Tibial nerve (tissue), 4 donors: Measurements from ENCODE around the gene TTN. TPM values are rescaled to one million over a fixed set of nuclear protein-coding genes. Genes with fewer than 3 reads are reported as not detected.

Experiments
- DNase-seq, 2 donors: peaks; one replicate each; pipeline ENCODE4 v3.0.0-alpha.2; 2019; ENCODE audit warnings: low spot score in 2 of 2
- H3K27ac ChIP-seq, 4 donors: fragments of 200-600 bp; sonication (generic) in 3 of 4; one replicate each; pipeline ENCODE4 v1.5.1; 2017 to 2019; ENCODE audit warnings: mild to moderate bottlenecking in 1 of 4
- H3K27me3 ChIP-seq, 2 donors: fragments of 200-600 bp; sonication (generic) in 1 of 2; one replicate each; pipeline versions ENCODE4 v1.5.1 to v1.6.0; 2017 to 2019
- H3K36me3 ChIP-seq, 3 donors: fragments of 200-600 bp; sonication (generic); one replicate each; pipeline ENCODE4 v1.5.1; 2018 to 2019
- H3K4me1 ChIP-seq, 4 donors: fragments of 200-600 bp; sonication (generic) in 3 of 4; one replicate each; pipeline ENCODE4 v1.5.1; 2017 to 2019
- H3K4me3 ChIP-seq, 4 donors: fragments of 200-600 bp; sonication (generic) in 3 of 4; one replicate each; pipeline ENCODE4 v1.5.1; 2017 to 2019; ENCODE audit warnings: mild to moderate bottlenecking in 1 of 4, moderate library complexity in 1 of 4
- H3K9me3 ChIP-seq, 4 donors: fragments of 200-600 bp; sonication (generic) in 3 of 4; one replicate each; pipeline ENCODE4 v1.5.1; 2017 to 2019
- EP300 ChIP-seq, 2 donors: sonication (generic); formaldehyde crosslinking; IDR thresholded peaks; one replicate each; pipeline ENCODE4 v1.6.1; 2017; ENCODE audit warnings: antibody characterized with exemption in 2 of 2, mild to moderate bottlenecking in 1 of 2
- POLR2A ChIP-seq, 2 donors: fragments of 450-650 bp; IDR thresholded peaks; one replicate each; pipeline ENCODE4 v1.6.1; 2017; ENCODE audit warnings: antibody characterized with exemption in 2 of 2, mild to moderate bottlenecking in 2 of 2, moderate library complexity in 2 of 2
- WGBS, 2 donors: methylation state at CpG; one replicate each; pipeline ENCODE4 v1.1.5; 2018; 5-methylcytosine and 5-hydroxymethylcytosine counted together
- total RNA-seq, 4 donors: library from RNA; depleted of rRNA; stranded (reverse); fragments of >200 nt; gene quantifications; one replicate each; pipeline ENCODE4 v1.1.0, GENCODE V29; 2016
- TF ChIP-seq, protein P1 (sequence below), 5 experiments: fragments of 200-600 bp in 3 of 5; fragments of 450-650 bp in 2 of 5; sonication (generic) in 3 of 5; IDR thresholded peaks; one replicate each; pipeline ENCODE4 v1.5.1; 2016 to 2019; ENCODE audit warnings: antibody characterized with exemption in 5 of 5, mild to moderate bottlenecking in 3 of 5, moderate library complexity in 2 of 5

Gene TTN
- total RNA-seq, 4 donors from 2014 or later: 4.7 to 15.5 (median 9.2) TPM

DNA sequence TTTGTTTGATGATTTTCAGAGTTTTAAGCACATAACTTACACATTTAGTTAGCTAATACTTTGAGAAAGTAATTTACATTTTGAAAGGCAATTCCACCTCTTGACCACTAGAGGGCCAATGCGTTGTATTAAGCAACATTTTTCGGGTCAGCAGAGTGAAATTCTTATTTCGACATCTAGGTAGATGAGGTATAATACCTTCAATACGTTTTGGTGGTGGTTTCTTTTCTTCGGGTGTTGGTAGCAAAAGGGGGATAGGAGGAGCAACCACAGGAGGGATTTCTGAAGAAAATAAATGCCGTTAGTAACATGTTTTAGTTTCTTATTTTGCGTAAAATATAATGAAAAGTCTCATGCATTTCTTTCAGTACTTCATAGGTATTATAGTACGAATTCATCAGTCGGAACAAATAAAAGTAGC is 106.3 kb downstream of the TTN start:
- Histone ChIP-seq H3K27ac (no peak overlapping the region), H3K4me3 (no peak overlapping the region), H3K36me3 (no peaks in the 10 kb centered on the region), H3K9me3 (no peaks in the 10 kb centered on the region), H3K4me1 (no peaks in the 10 kb centered on the region), H3K27me3 (no peaks in the 10 kb centered on the region)
- WGBS, 2 donors: 63 to 65% methylated on average over 9 of the region's 9 CpGs
- no peak for DNase-seq
- TF ChIP-seq EP300 (IDR thresholded peaks at IDR 0.05) (no peak), POLR2A (IDR thresholded peaks at IDR 0.05) (no peak)
- TF ChIP-seq, protein P1, sequence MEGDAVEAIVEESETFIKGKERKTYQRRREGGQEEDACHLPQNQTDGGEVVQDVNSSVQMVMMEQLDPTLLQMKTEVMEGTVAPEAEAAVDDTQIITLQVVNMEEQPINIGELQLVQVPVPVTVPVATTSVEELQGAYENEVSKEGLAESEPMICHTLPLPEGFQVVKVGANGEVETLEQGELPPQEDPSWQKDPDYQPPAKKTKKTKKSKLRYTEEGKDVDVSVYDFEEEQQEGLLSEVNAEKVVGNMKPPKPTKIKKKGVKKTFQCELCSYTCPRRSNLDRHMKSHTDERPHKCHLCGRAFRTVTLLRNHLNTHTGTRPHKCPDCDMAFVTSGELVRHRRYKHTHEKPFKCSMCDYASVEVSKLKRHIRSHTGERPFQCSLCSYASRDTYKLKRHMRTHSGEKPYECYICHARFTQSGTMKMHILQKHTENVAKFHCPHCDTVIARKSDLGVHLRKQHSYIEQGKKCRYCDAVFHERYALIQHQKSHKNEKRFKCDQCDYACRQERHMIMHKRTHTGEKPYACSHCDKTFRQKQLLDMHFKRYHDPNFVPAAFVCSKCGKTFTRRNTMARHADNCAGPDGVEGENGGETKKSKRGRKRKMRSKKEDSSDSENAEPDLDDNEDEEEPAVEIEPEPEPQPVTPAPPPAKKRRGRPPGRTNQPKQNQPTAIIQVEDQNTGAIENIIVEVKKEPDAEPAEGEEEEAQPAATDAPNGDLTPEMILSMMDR (IDR thresholded peaks at IDR 0.05): peak in 3 of 5 experiments; percentile 45 to 67 (median 47)

DNA sequence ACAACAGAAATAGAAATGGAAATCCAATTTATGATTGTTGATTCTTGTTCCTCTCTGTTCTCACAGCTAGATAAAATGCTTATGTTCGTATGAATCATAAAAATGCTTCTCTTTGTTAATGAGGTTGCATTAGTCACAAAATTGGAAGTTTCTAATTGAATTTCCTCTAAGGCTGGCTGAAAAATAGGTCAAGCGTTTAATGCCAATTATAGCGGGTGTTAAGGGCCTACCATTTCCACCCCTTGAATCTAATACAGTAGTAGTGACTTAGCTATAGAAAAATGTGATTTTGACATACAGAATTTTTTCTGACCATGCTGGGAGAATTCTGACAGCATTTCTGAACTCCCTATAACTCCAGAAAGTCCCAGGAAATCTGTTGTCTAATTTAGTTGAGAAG is 107.1 kb downstream of the TTN start:
- H3K36me3 ChIP-seq: no peaks in the 10 kb centered on the region
- WGBS, 2 donors: 81 to 88% methylated on average over 3 of the region's 3 CpGs

DNA sequence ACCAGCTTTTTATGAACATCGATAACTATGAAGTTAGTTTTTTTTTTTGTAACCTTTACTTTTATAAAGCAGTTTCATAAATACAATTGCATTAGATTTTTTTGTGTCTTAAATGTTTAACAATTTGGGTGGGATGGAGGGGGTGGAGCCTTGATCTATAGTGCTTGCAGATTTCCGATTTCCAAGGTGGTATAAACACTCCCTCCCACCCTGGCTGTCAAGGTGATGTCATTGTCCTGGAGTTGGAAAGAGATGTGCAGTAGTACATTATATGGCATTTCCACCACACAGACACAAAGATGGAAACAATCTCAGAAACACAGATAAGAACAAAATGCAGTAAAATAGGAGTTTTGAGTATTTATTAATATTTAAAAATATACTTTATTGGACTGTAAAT is 114.4 kb downstream of the TTN start:
- no peaks in the 10 kb centered on the region for H3K4me1 ChIP-seq
- no peak overlapping the region for H3K27ac ChIP-seq
- no peaks in the 10 kb centered on the region for H3K27me3 ChIP-seq
- no peak for DNase-seq
- 82 to 85% methylated on average over 2 of the region's 2 CpGs for WGBS, 2 donors
- H3K9me3 ChIP-seq: no peaks in the 10 kb centered on the region
- H3K4me3 ChIP-seq: no peak overlapping the region
- H3K36me3 ChIP-seq: no peaks in the 10 kb centered on the region
- TF ChIP-seq EP300 (IDR thresholded peaks at IDR 0.05): no peak
- TF ChIP-seq, protein P1 (IDR thresholded peaks at IDR 0.05): no peak
- no peak for TF ChIP-seq POLR2A (IDR thresholded peaks at IDR 0.05)

More for the DNA sequence above, 107.1 kb downstream of the TTN start:
- H3K4me1 ChIP-seq: no peaks in the 10 kb centered on the region
- no peak overlapping the region for H3K4me3 ChIP-seq
- no peak overlapping the region for H3K27ac ChIP-seq
- no peaks in the 10 kb centered on the region for H3K9me3 ChIP-seq
- TF ChIP-seq, protein P1 (IDR thresholded peaks at IDR 0.05): no peak
- no peak for TF ChIP-seq POLR2A (IDR thresholded peaks at IDR 0.05)
- no peak for TF ChIP-seq EP300 (IDR thresholded peaks at IDR 0.05)
- H3K27me3 ChIP-seq: no peaks in the 10 kb centered on the region
- no peak for DNase-seq

DNA sequence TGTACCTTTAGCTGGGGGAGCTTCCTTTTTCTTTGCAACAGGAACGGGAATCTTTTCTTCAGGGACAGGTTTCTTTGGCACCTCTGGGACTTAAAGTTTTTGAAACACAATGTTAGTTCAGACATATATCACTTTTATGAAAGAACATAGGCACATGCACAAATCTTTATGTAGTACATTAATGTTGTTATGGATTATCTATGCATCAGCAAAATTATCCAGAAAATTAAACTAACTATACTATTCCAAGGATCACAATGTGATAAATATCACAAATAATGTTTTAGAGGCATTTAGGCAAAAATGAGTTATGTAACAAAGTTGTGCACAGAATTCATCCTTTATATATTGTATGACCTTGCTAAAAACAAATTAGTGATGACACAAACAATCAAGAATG is 117.4 kb downstream of the TTN start:
- H3K4me1 ChIP-seq: no peaks in the 10 kb centered on the region
- H3K9me3 ChIP-seq: no peaks in the 10 kb centered on the region
- H3K4me3 ChIP-seq: no peak overlapping the region
- no peak for DNase-seq
- no peak overlapping the region for H3K27ac ChIP-seq
- no peaks in the 10 kb centered on the region for H3K36me3 ChIP-seq
- WGBS, 2 donors: 54 to 71% methylated on average over 1 of the region's 1 CpG
- H3K27me3 ChIP-seq: no peaks in the 10 kb centered on the region
- TF ChIP-seq, protein P1 (IDR thresholded peaks at IDR 0.05): no peak
- TF ChIP-seq POLR2A (IDR thresholded peaks at IDR 0.05) (no peak), EP300 (IDR thresholded peaks at IDR 0.05) (no peak)

DNA sequence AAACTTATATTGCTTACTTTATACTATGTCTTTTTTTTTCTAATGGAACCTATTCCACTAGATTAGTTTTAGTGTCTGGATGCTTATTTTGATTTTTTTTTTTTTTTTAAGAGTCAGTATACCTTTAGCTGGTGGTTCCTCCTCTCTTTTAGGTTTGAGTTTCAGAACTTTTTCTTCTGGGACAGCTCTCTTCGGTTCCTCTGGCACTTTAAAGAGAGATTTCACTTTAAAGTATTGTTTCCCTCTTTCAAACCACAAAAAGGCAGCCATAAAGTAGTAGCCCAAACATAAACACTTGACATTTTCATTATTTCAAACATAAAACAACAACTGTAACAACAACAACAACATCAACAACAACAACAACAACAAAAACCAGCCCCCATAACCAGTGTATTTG is 123.3 kb downstream of the TTN start:
- H3K27ac ChIP-seq: no peak overlapping the region
- H3K4me1 ChIP-seq: no peaks in the 10 kb centered on the region
- no peak for DNase-seq
- H3K36me3 ChIP-seq: no peaks in the 10 kb centered on the region
- WGBS, 2 donors: 59 to 67% methylated on average over 1 of the region's 1 CpG
- H3K4me3 ChIP-seq: no peak overlapping the region
- TF ChIP-seq EP300 (IDR thresholded peaks at IDR 0.05) (no peak), POLR2A (IDR thresholded peaks at IDR 0.05) (no peak)
- TF ChIP-seq, protein P1 (IDR thresholded peaks at IDR 0.05): no peak
- H3K9me3 ChIP-seq: no peaks in the 10 kb centered on the region
- no peaks in the 10 kb centered on the region for H3K27me3 ChIP-seq
